HFFc6 (cell line): ENCODE results near the gene CEP135. TPM values are rescaled to one million over a fixed set of nuclear protein-coding genes. Genes with fewer than 3 reads are reported as not detected.

Experiments used
- DNase-seq: peaks from one replicate; pipeline ENCODE4 v3.0.0-alpha.2; 2018
- H3K27ac Mint-ChIP-seq: 2 replicates; pipeline ENCODE4 v1.8.0; 2020; ENCODE audit warnings: mild to moderate bottlenecking, mixed read lengths
- H3K27me3 Mint-ChIP-seq: 2 replicates; pipeline ENCODE4 v1.8.0; 2021; ENCODE audit warnings: mild to moderate bottlenecking, moderate library complexity, mixed read lengths; ENCODE audit not compliant: insufficient read depth
- H3K36me3 Mint-ChIP-seq: 2 replicates; pipeline ENCODE4 v1.8.0; 2021; ENCODE audit warnings: low read depth, mixed read lengths
- H3K4me1 Mint-ChIP-seq: 2 replicates; pipeline ENCODE4 v1.8.0; 2020; ENCODE audit warnings: low read depth, mixed read lengths
- H3K4me3 Mint-ChIP-seq: 2 replicates; pipeline ENCODE4 v1.8.0; 2020; ENCODE audit warnings: mild to moderate bottlenecking, moderate library complexity, mixed read lengths
- H3K9me3 Mint-ChIP-seq: 2 replicates; pipeline ENCODE4 v1.8.0; 2020; ENCODE audit warnings: mild to moderate bottlenecking, mixed read lengths
- CTCF ChIP-seq: fragments of 200-600 bp; sonication (generic); IDR thresholded peaks from 2 replicates; pipeline ENCODE4 v1.5.0; 2021; ENCODE audit warnings: antibody characterized with exemption, mild to moderate bottlenecking
- total RNA-seq, 6 experiments: library from RNA; stranded (reverse); fragmentation: NEBNext Ultra II Directional; extraction: Animal tissue kit (Norgen Biotek cat#: 25700); gene quantifications; 2 replicates in 1 of 6; 3 replicates in 5 of 6; pipeline ENCODE4 v1.2.3, GENCODE V29; 2021

Gene CEP135
- total RNA-seq, 6 experiments from 2014 or later, result 4.3 to 7.0 (median 6.3) TPM

GRCh38 chr4:55993994-55994663 lies 45.4 kb downstream of the CEP135 start:
- no peak overlapping the region for H3K4me3 Mint-ChIP-seq

GRCh38 chr4:55996646-55997045 lies 47.9 kb downstream of the CEP135 start:
- H3K4me3 Mint-ChIP-seq, result no peak overlapping the region
- peaks cover 14% of the 10 kb centered on the region for H3K4me1 Mint-ChIP-seq
- no peak for DNase-seq
- H3K9me3 Mint-ChIP-seq, result no peaks in the 10 kb centered on the region
- TF ChIP-seq CTCF, result no peak
- H3K36me3 Mint-ChIP-seq, result peaks cover 38% of the 10 kb centered on the region
- H3K27me3 Mint-ChIP-seq, result no peaks in the 10 kb centered on the region; the same call in 1 of the 2 replicates
- no peak overlapping the region for H3K27ac Mint-ChIP-seq

More at GRCh38 chr4:55993994-55994663, 45.4 kb downstream of the CEP135 start:
- Mint-ChIP-seq H3K36me3 (peaks cover 18% of the 10 kb centered on the region; the same call in 1 of the 2 replicates), H3K9me3 (no peaks in the 10 kb centered on the region), H3K4me1 (peaks cover 14% of the 10 kb centered on the region), H3K27ac (no peak overlapping the region), H3K27me3 (no peaks in the 10 kb centered on the region; the same call in 1 of the 2 replicates)
- DNase-seq, result no peak
- TF ChIP-seq CTCF, result no peak

- no peak for TF ChIP-seq CTCF
- Mint-ChIP-seq H3K27ac (no peak overlapping the region), H3K36me3 (peaks cover 38% of the 10 kb centered on the region), H3K4me3 (no peak overlapping the region), H3K9me3 (no peaks in the 10 kb centered on the region), H3K4me1 (no peaks in the 10 kb centered on the region), H3K27me3 (no peaks in the 10 kb centered on the region)
- no peak for DNase-seq
These were observed 54.9 kb downstream of the CEP135 start for GRCh38 chr4:56003606-56004005.

- TF ChIP-seq CTCF, result no peak
- H3K4me3 Mint-ChIP-seq, result no peak overlapping the region
- no peak for DNase-seq
- H3K9me3 Mint-ChIP-seq, result no peaks in the 10 kb centered on the region
- no peaks in the 10 kb centered on the region for H3K4me1 Mint-ChIP-seq
- no peak overlapping the region for H3K27ac Mint-ChIP-seq
- peaks cover 36% of the 10 kb centered on the region for H3K36me3 Mint-ChIP-seq
- no peaks in the 10 kb centered on the region for H3K27me3 Mint-ChIP-seq
These were observed 55.5 kb downstream of the CEP135 start for GRCh38 chr4:56004235-56004634.

- Mint-ChIP-seq H3K4me1 (no peaks in the 10 kb centered on the region), H3K27me3 (no peaks in the 10 kb centered on the region), H3K9me3 (no peaks in the 10 kb centered on the region), H3K27ac (no peak overlapping the region), H3K4me3 (no peak overlapping the region), H3K36me3 (peaks cover 22% of the 10 kb centered on the region)
- no peak for TF ChIP-seq CTCF
- DNase-seq, result no peak
These were observed 58.4 kb downstream of the CEP135 start for GRCh38 chr4:56007154-56007553.
